ENCODE results near the gene DDX46.
"Not testable (repeated sequence)": the region's sequence is repeated elsewhere in the genome, so short reads cannot be mapped to it uniquely, and the experiment has no call there.

DDX46 gene

GRCh38 chr5:134784946-134785620 lies 26.5 kb downstream of the DDX46 start:
- DNase-seq = no peak

GRCh38 chr5:134787692-134788091 lies 29.1 kb downstream of the DDX46 start:
- DNase-seq = no peak

GRCh38 chr5:134791580-134791979 lies 33.0 kb downstream of the DDX46 start:
- DNase-seq = no peak

- no peak for DNase-seq
Observed at GRCh38 chr5:134792286-134792685, 33.7 kb downstream of the DDX46 start.

- DNase-seq = no peak
Observed at GRCh38 chr5:134793111-134793510, 34.5 kb downstream of the DDX46 start.

GRCh38 chr5:134794082-134794481 lies 35.5 kb downstream of the DDX46 start:
- no peak for DNase-seq

- DNase-seq = no peak
Observed at GRCh38 chr5:134794819-134795218, 36.2 kb downstream of the DDX46 start.

- no peak for DNase-seq
Observed at GRCh38 chr5:134798468-134798867, 39.9 kb downstream of the DDX46 start.

- no peak for DNase-seq
Observed at GRCh38 chr5:134803821-134804220, 45.2 kb downstream of the DDX46 start.

- DNase-seq = no peak
Observed at GRCh38 chr5:134813407-134813806, 54.8 kb downstream of the DDX46 start.

GRCh38 chr5:134813827-134814226 lies 55.2 kb downstream of the DDX46 start:
- DNase-seq = no peak

GRCh38 chr5:134817006-134817405 lies 58.4 kb downstream of the DDX46 start:
- no peak for DNase-seq

- no peak for DNase-seq
Observed at GRCh38 chr5:134818776-134819175, 60.2 kb downstream of the DDX46 start.

- no peak for DNase-seq
Observed at GRCh38 chr5:134819407-134819963, 60.9 kb downstream of the DDX46 start.

GRCh38 chr5:134821841-134822240 lies 63.3 kb downstream of the DDX46 start:
- no peak for DNase-seq

GRCh38 chr5:134824681-134825080 lies 66.1 kb downstream of the DDX46 start:
- no peak for DNase-seq

- DNase-seq = no peak
Observed at GRCh38 chr5:134825212-134825611, 66.6 kb downstream of the DDX46 start.

GRCh38 chr5:134833340-134834032 lies 74.9 kb downstream of the DDX46 start:
- DNase-seq = no peak

GRCh38 chr5:134835623-134836022 lies 77.0 kb downstream of the DDX46 start:
- no peak for DNase-seq

GRCh38 chr5:134837530-134838181 lies 79.1 kb downstream of the DDX46 start:
- no peak for DNase-seq

- not testable (repeated sequence) for DNase-seq
Observed at GRCh38 chr5:134838361-134838760, 79.8 kb downstream of the DDX46 start.

- no peak for DNase-seq
Observed at GRCh38 chr5:134840811-134841210, 82.2 kb downstream of the DDX46 start.

- DNase-seq = no peak
Observed at GRCh38 chr5:134844252-134844651, 85.7 kb downstream of the DDX46 start.

GRCh38 chr5:134845335-134845851 lies 86.8 kb downstream of the DDX46 start:
- DNase-seq = no peak
